ENCODE results near the gene KRTAP5-3. TPM values are rescaled to one million over a fixed set of nuclear protein-coding genes. Genes with fewer than 3 reads are reported as not detected.

The KRTAP5-3 gene
- total RNA-seq, 1 experiment from 2014 or later, result not detected

DNA sequence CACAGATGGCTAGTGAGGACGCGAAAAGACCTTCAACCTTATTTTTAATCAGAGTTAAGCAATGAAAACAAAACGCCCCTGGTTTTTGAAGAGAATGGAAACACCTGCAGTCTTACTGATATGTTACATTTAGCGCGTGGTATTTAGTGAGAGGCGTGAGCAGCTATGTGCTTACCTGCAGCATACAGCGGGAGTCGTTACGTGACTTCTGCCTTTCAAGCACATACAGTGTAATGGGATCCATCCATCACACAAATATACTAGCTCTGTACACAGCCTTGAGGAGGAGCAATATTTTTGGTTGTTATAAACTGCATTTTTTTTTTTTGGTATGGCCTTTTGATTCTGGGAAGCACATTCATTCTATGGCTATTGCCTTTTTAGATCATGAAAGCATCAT lies 15.6 kb downstream of the KRTAP5-3 start:
- Histone ChIP-seq H3K27ac (ENCODE audit: insufficient read length, low read depth, low read length) (no peak overlapping the region), H2BK12ac (ENCODE audit: insufficient read length, low read depth, low read length) (no peak overlapping the region), H3K4me2 (ENCODE audit: insufficient read depth, insufficient read length, low read length) (no peak overlapping the region), H3K18ac (ENCODE audit: insufficient read length, low read depth, low read length) (no peak overlapping the region), H3K79me2 (ENCODE audit: insufficient read depth, low read length) (no peaks in the 10 kb centered on the region), H3K4ac (ENCODE audit: low read depth, low read length) (no peak overlapping the region), H3K27me3 (ENCODE audit: insufficient read depth, low read length) (no peaks in the 10 kb centered on the region), H3T11ph (ENCODE audit: low read length) (no peak overlapping the region), H3K9ac (ENCODE audit: extremely low read depth, insufficient read length, low read length) (no peak overlapping the region), H3K23me2 (ENCODE audit: insufficient read length, low read depth, low read length, poor library complexity, severe bottlenecking) (no peaks in the 10 kb centered on the region), H4K20me1 (ENCODE audit: control insufficient read depth, insufficient read depth, insufficient read length) (no peaks in the 10 kb centered on the region), H2AK5ac (ENCODE audit: insufficient read length, low read length) (no peak overlapping the region), H2BK5ac (ENCODE audit: insufficient read length, low read length) (no peak overlapping the region), H4K5ac (ENCODE audit: insufficient read length, low read depth, low read length) (no peak overlapping the region), H3K9me3 (ENCODE audit: control insufficient read depth, low read depth, low read length) (no peaks in the 10 kb centered on the region), H3K79me1 (ENCODE audit: insufficient read depth, low read depth, low read length, poor library complexity, severe bottlenecking) (no peaks in the 10 kb centered on the region), H3K56ac (ENCODE audit: insufficient read length, low read depth, low read length) (no peak overlapping the region), H4K91ac (ENCODE audit: insufficient read length, low read depth, low read length) (no peak overlapping the region), H2BK15ac (ENCODE audit: low read depth, low read length) (no peak overlapping the region), H2AFZ (ENCODE audit: low read length) (no peak overlapping the region), H2BK120ac (ENCODE audit: low read depth, low read length, poor library complexity, severe bottlenecking) (no peak overlapping the region), H2BK20ac (ENCODE audit: low read depth, low read length, poor library complexity, severe bottlenecking) (no peak overlapping the region), H3K14ac (ENCODE audit: insufficient read depth, low read length) (no peak overlapping the region), H3K23ac (ENCODE audit: insufficient read length, low read depth, low read length) (no peak overlapping the region), H3K4me1 (ENCODE audit: insufficient read depth, low read length) (peaks cover 3% of the 10 kb centered on the region; the same call in 1 of the 2 replicates), H4K8ac (replicated peaks; ENCODE audit: insufficient read length, low read depth, low read length) (no peak overlapping the region)
- H3K36me3 Mint-ChIP-seq (ENCODE audit: insufficient read depth in 1 of 3, low read depth in 3 of 3), result no peaks in the 10 kb centered on the region
- TF ChIP-seq, protein P1, sequence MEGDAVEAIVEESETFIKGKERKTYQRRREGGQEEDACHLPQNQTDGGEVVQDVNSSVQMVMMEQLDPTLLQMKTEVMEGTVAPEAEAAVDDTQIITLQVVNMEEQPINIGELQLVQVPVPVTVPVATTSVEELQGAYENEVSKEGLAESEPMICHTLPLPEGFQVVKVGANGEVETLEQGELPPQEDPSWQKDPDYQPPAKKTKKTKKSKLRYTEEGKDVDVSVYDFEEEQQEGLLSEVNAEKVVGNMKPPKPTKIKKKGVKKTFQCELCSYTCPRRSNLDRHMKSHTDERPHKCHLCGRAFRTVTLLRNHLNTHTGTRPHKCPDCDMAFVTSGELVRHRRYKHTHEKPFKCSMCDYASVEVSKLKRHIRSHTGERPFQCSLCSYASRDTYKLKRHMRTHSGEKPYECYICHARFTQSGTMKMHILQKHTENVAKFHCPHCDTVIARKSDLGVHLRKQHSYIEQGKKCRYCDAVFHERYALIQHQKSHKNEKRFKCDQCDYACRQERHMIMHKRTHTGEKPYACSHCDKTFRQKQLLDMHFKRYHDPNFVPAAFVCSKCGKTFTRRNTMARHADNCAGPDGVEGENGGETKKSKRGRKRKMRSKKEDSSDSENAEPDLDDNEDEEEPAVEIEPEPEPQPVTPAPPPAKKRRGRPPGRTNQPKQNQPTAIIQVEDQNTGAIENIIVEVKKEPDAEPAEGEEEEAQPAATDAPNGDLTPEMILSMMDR (conservative IDR thresholded peaks at IDR 0.05), result no peak
- H3K4me3 Mint-ChIP-seq, result no peak overlapping the region
- H3K9me3 Mint-ChIP-seq, result peaks cover 0 to 2% of the 10 kb centered on the region in 2 experiments; a peak in 2 of 5 replicates
- WGBS (ENCODE audit: extremely low coverage, insufficient read length, low lambda C conversion rate), result no CpG with 5 or more reads among the region's 9 CpGs
- H3K27ac Mint-ChIP-seq, result no peak overlapping the region
- H3K27me3 Mint-ChIP-seq (ENCODE audit: low read depth), result peaks cover 78% of the 10 kb centered on the region
- no peak for DNase-seq
- peaks cover 23 to 27% of the 10 kb centered on the region in 2 experiments for H3K4me1 Mint-ChIP-seq
